Activated CD4-positive, CD25-positive, alpha-beta regulatory T cell treated with anti-CD3 and anti-CD28 coated beads, Interleukin-2, amount 50 U/mL, for 16 hours (primary cell): ENCODE data around the gene PER1.

Source experiments
- DNase-seq: peaks from one replicate; pipeline ENCODE4 v3.0.0-alpha.2; 2020; ENCODE audit warnings: low read depth, low spot score

Gene PER1

GRCh38 chr17:8096541-8096940, 55.7 kb downstream of the PER1 start:
- no peak for DNase-seq

- no peak for DNase-seq
These were observed 56.8 kb downstream of the PER1 start for GRCh38 chr17:8095361-8095760.

GRCh38 chr17:8091033-8091687, 61.0 kb downstream of the PER1 start:
- DNase-seq: no peak
